Naive thymus-derived CD8-positive, alpha-beta T cell (primary cell): ENCODE results near the gene TNFSF13. TPM values are rescaled to one million over a fixed set of nuclear protein-coding genes. Genes with fewer than 3 reads are reported as not detected.
A peak's percentile ranks its signal among the peaks of the same experiment; 100 is the strongest.

Experiments
- ATAC-seq, 2 donors: fragments of 150-1000 bp; cut with Tn5 transposase in 1 of 2; sonication (Bioruptor Pico), chemical (Tn5 transposase) in 1 of 2; 1 replicate in 1 of 2; 2 replicates in 1 of 2; pipeline ENCODE4 v1.10.0; 2021; ENCODE audit warnings: mild to moderate bottlenecking in 2 of 2, moderate library complexity in 2 of 2
- POLR2A ChIA-PET: fragments of 350-600 bp; sonication (Branson Sonifier 250); formaldehyde crosslinking; loops from one replicate; lab custom pipeline; 2021; ENCODE audit warnings: antibody characterized with exemption; lab: Charles Lee
- DNase-seq, 10 donors: peaks; one replicate each; pipeline versions ENCODE4 v3.0.0 to v3.0.0-alpha.2; 2020 to 2022
- H3K27ac Mint-ChIP-seq, 10 donors: one replicate each; pipeline ENCODE4 v1.8.0; 2020 to 2022; ENCODE audit warnings: mild to moderate bottlenecking in 10 of 10, mixed read lengths in 10 of 10, moderate library complexity in 4 of 10, inconsistent platforms in 1 of 10
- H3K27me3 Mint-ChIP-seq, 5 donors: one replicate each; pipeline ENCODE4 v1.8.0; 2021 to 2022; ENCODE audit warnings: mixed read lengths in 5 of 5
- H3K36me3 Mint-ChIP-seq, 3 donors: one replicate each; pipeline ENCODE4 v1.8.0; 2020 to 2022; ENCODE audit warnings: mixed read lengths in 3 of 3, mild to moderate bottlenecking in 2 of 3, inconsistent platforms in 1 of 3
- H3K4me1 Mint-ChIP-seq, 4 donors: one replicate each; pipeline ENCODE4 v1.8.0; 2021 to 2022; ENCODE audit warnings: mixed read lengths in 4 of 4
- H3K4me3 Mint-ChIP-seq, 10 donors: one replicate each; pipeline ENCODE4 v1.8.0; 2020 to 2022; ENCODE audit warnings: mild to moderate bottlenecking in 10 of 10, mixed read lengths in 10 of 10, moderate library complexity in 6 of 10, inconsistent platforms in 1 of 10
- H3K9me3 Mint-ChIP-seq, 9 donors: one replicate each; pipeline ENCODE4 v1.8.0; 2020 to 2022; ENCODE audit warnings: mixed read lengths in 9 of 9, mild to moderate bottlenecking in 3 of 9, inconsistent platforms in 1 of 9, moderate library complexity in 1 of 9
- polyA plus RNA-seq, 3 donors: library from polyadenylated mRNA; unstranded; fragments of 300-500 nt; fragmentation: Illumina TruSeq; gene quantifications; one replicate each; pipeline ENCODE4 v1.2.3, GENCODE V29; 2021
- total RNA-seq, 8 experiments: library from RNA in 2 of 8; stranded (reverse) in 2 of 8; gene quantifications; one replicate each; pipeline ENCODE4 v1.2.3 and lab custom pipeline; 2021 to 2026

Gene TNFSF13
- total RNA-seq (1 to 10 TPM; 2.9 to 3.0 TPM), polyA plus RNA-seq (1 to 10 TPM; 1.2 to 3.7 (median 2.1) TPM), total RNA-seq (lab: John Stamatoyannopoulos, UW) (0.39 to 1.6 (median 1.0) reads per million in 6 experiments)

- POLR2A ChIA-PET = interaction anchor here (0.5 to 2.7 kb wide), 9 partner anchors 9 to 128 kb away, joined by 3 to 14 read pairs (median 3); partner anchors contain the start of genes POLR2A, TP53 and ZBTB4
- Mint-ChIP-seq H3K9me3 (no peaks in the 10 kb centered on the region), H3K27ac (peak within 1 kb of the TSS; percentile 63 to 99 (median 86)), H3K4me1 (peaks cover 43 to 70% (median 66%) of the 10 kb centered on the region in 4 donors), H3K27me3 (no peaks in the 10 kb centered on the region), H3K4me3 (peak within 1 kb of the TSS; percentile 55 to 95 (median 76)), H3K36me3 (peaks cover 0 to 11% (median 3%) of the 10 kb centered on the region in 3 donors)
- DNase-seq (no peak), ATAC-seq (no peak)
Measured at GRCh38 chr17:7558544-7559319, at the start of gene TNFSF13. Gene TNFSF13 (plus strand): TSS chr17:7558750. CDS start chr17:7559040, 290 bp downstream.

- Mint-ChIP-seq H3K9me3 (no peaks in the 10 kb centered on the region), H3K27me3 (no peaks in the 10 kb centered on the region), H3K4me3 (no peak overlapping the region), H3K4me1 (peaks cover 0 to 1% (median 0%) of the 10 kb centered on the region in 4 donors), H3K36me3 (peaks cover 2 to 96% (median 18%) of the 10 kb centered on the region in 3 donors), H3K27ac (peak overlapping the region in 4 of 10 donors; percentile 56 to 82 (median 74))
- ATAC-seq = no peak
- no peak for DNase-seq
- POLR2A ChIA-PET = no interaction called here
Measured at GRCh38 chr17:7508846-7509245, 49.7 kb upstream of the TNFSF13 start.

- Mint-ChIP-seq H3K27ac (peak overlapping the region in 1 of 10 donors; percentile 40), H3K4me3 (no peak overlapping the region), H3K9me3 (no peaks in the 10 kb centered on the region), H3K27me3 (no peaks in the 10 kb centered on the region), H3K4me1 (peaks cover 0 to 2% (median under 1%) of the 10 kb centered on the region in 4 donors), H3K36me3 (peaks cover 0 to 94% (median 20%) of the 10 kb centered on the region in 3 donors)
- DNase-seq (no peak), ATAC-seq (no peak)
- POLR2A ChIA-PET = no interaction called here
Measured at GRCh38 chr17:7509937-7510336, 48.6 kb upstream of the TNFSF13 start.

- DNase-seq (no peak), ATAC-seq (no peak)
- peak overlapping the region in 2 of 10 donors; percentile 73 to 78 for H3K27ac Mint-ChIP-seq
- peaks cover 0 to 84% (median 17%) of the 10 kb centered on the region in 3 donors for H3K36me3 Mint-ChIP-seq
- peak overlapping the region in 1 of 10 donors; percentile 10 for H3K4me3 Mint-ChIP-seq
- POLR2A ChIA-PET = interaction anchor here (0.6 to 1.0 kb wide), 3 partner anchors 17 to 163 kb away, joined by 3 to 5 read pairs (median 3); no protein-coding TSS in a partner anchor
- H3K9me3 Mint-ChIP-seq = no peaks in the 10 kb centered on the region
- no peaks in the 10 kb centered on the region for H3K27me3 Mint-ChIP-seq
- peaks cover 0 to 2% (median under 1%) of the 10 kb centered on the region in 4 donors for H3K4me1 Mint-ChIP-seq
Measured at GRCh38 chr17:7511108-7511507, 47.4 kb upstream of the TNFSF13 start.

- peak overlapping the region in 1 of 10 donors; percentile 73 for H3K27ac Mint-ChIP-seq
- POLR2A ChIA-PET = interaction anchor here (1.0 kb wide), 1 partner anchor 27 kb away, joined by 3 read pairs; no protein-coding TSS in a partner anchor
- peaks cover 0 to 2% (median under 1%) of the 10 kb centered on the region in 4 donors for H3K4me1 Mint-ChIP-seq
- H3K36me3 Mint-ChIP-seq = peaks cover 0 to 74% (median 17%) of the 10 kb centered on the region in 3 donors
- H3K4me3 Mint-ChIP-seq = no peak overlapping the region
- no peak for ATAC-seq
- DNase-seq = no peak
- no peaks in the 10 kb centered on the region for H3K27me3 Mint-ChIP-seq
- no peaks in the 10 kb centered on the region for H3K9me3 Mint-ChIP-seq
Measured at GRCh38 chr17:7512105-7512504, 46.4 kb upstream of the TNFSF13 start.

- ATAC-seq = no peak
- H3K9me3 Mint-ChIP-seq = no peaks in the 10 kb centered on the region
- POLR2A ChIA-PET = interaction anchor here (0.7 to 3.7 kb wide), 6 partner anchors 45 to 248 kb away, joined by 3 to 31 read pairs (median 4); partner anchors contain the start of genes SENP3 and WRAP53
- no peak overlapping the region for H3K4me3 Mint-ChIP-seq
- peak overlapping the region in 2 of 10 donors; percentile 41 to 75 for H3K27ac Mint-ChIP-seq
- peaks cover 0 to 66% (median 17%) of the 10 kb centered on the region in 3 donors for H3K36me3 Mint-ChIP-seq
- DNase-seq = no peak
- H3K4me1 Mint-ChIP-seq = peaks cover 0 to 2% (median under 1%) of the 10 kb centered on the region in 4 donors
- no peaks in the 10 kb centered on the region for H3K27me3 Mint-ChIP-seq
Measured at GRCh38 chr17:7512824-7513540, 45.6 kb upstream of the TNFSF13 start.

- Mint-ChIP-seq H3K9me3 (no peaks in the 10 kb centered on the region), H3K27ac (peak overlapping the region in 4 of 10 donors; percentile 8 to 67 (median 25)), H3K4me3 (no peak overlapping the region), H3K4me1 (peaks cover 0 to 2% (median under 1%) of the 10 kb centered on the region in 4 donors), H3K36me3 (peaks cover 0 to 56% (median 17%) of the 10 kb centered on the region in 3 donors), H3K27me3 (no peaks in the 10 kb centered on the region)
- POLR2A ChIA-PET = interaction anchor here (0.6 to 3.7 kb wide), 9 partner anchors 21 to 174 kb away, joined by 3 to 31 read pairs (median 4); partner anchors contain the start of genes SENP3, TP53 and WRAP53
- ATAC-seq (peak in 1 of 2 donors; percentile 6), DNase-seq (no peak)
Measured at GRCh38 chr17:7513850-7514419, 44.6 kb upstream of the TNFSF13 start.

GRCh38 chr17:7515911-7516610 lies 42.5 kb upstream of the TNFSF13 start:
- H3K4me1 Mint-ChIP-seq = peaks cover 0 to 2% (median 0%) of the 10 kb centered on the region in 4 donors
- no peaks in the 10 kb centered on the region for H3K27me3 Mint-ChIP-seq
- H3K36me3 Mint-ChIP-seq = peaks cover 0 to 35% (median 9%) of the 10 kb centered on the region in 3 donors
- H3K27ac Mint-ChIP-seq = peak overlapping the region in 1 of 10 donors; percentile 58
- no peak for ATAC-seq
- no peak for DNase-seq
- POLR2A ChIA-PET = interaction anchor here (0.7 to 3.7 kb wide), 5 partner anchors 32 to 73 kb away, joined by 3 to 31 read pairs (median 4); partner anchors contain the start of gene SENP3
- no peaks in the 10 kb centered on the region for H3K9me3 Mint-ChIP-seq
- no peak overlapping the region for H3K4me3 Mint-ChIP-seq

- peak overlapping the region in 3 of 10 donors; percentile 7 to 38 (median 10) for H3K27ac Mint-ChIP-seq
Measured at GRCh38 chr17:7523033-7523432, 35.5 kb upstream of the TNFSF13 start.

GRCh38 chr17:7528842-7529241 lies 29.7 kb upstream of the TNFSF13 start:
- peaks cover 0 to 2% (median 0%) of the 10 kb centered on the region in 4 donors for H3K4me1 Mint-ChIP-seq
- ATAC-seq = no peak
- H3K27me3 Mint-ChIP-seq = no peaks in the 10 kb centered on the region
- POLR2A ChIA-PET = interaction anchor here (1.2 kb wide), 1 partner anchor 93 kb away, joined by 3 read pairs; no protein-coding TSS in a partner anchor
- no peak overlapping the region for H3K27ac Mint-ChIP-seq
- no peak for DNase-seq
- no peaks in the 10 kb centered on the region for H3K36me3 Mint-ChIP-seq
- peaks cover 0 to 29% (median 0%) of the 10 kb centered on the region in 9 donors for H3K9me3 Mint-ChIP-seq
- no peak overlapping the region for H3K4me3 Mint-ChIP-seq

More at GRCh38 chr17:7523033-7523432, 35.5 kb upstream of the TNFSF13 start:
- Mint-ChIP-seq H3K4me3 (no peak overlapping the region), H3K36me3 (no peaks in the 10 kb centered on the region), H3K9me3 (peaks cover 0 to 9% (median 0%) of the 10 kb centered on the region in 9 donors), H3K4me1 (peaks cover 2 to 6% (median 4%) of the 10 kb centered on the region in 4 donors), H3K27me3 (no peaks in the 10 kb centered on the region)
- POLR2A ChIA-PET = interaction anchor here (0.7 to 2.1 kb wide), 6 partner anchors 10 to 163 kb away, joined by 3 to 7 read pairs (median 4); partner anchors contain the start of genes TNFSF12 and TNFSF13
- peak; percentile 60 to 70 for ATAC-seq
- peak in 9 of 10 donors; percentile 36 to 74 (median 53) for DNase-seq
